Stimulated activated CD8-positive, alpha-beta memory T cell treated with anti-CD3 and anti-CD28 coated beads, Interleukin-2, amount 100 ng/mL, for 1 hour (primary cell): ENCODE data around the gene RHBDF2.
"Not testable (repeated sequence)": the region's sequence is repeated elsewhere in the genome, so short reads cannot be mapped to it uniquely, and the experiment has no call there.

Experiments
- DNase-seq, 2 donors: peaks; one replicate each; pipeline ENCODE4 v3.0.0-alpha.2; 2020; ENCODE audit warnings: low read depth in 2 of 2

Gene RHBDF2

GRCh38 chr17:76524598-76525512 lies 23.6 kb upstream of the RHBDF2 start:
- DNase-seq = no peak

- peak; percentile 64 to 70 for DNase-seq
These were observed 22.1 kb upstream of the RHBDF2 start for GRCh38 chr17:76523084-76524037.

GRCh38 chr17:76521683-76522082 lies 20.5 kb upstream of the RHBDF2 start:
- not testable (repeated sequence) for DNase-seq

GRCh38 chr17:76521262-76521661 lies 20.0 kb upstream of the RHBDF2 start:
- no peak for DNase-seq

GRCh38 chr17:76519048-76519966 lies 18.1 kb upstream of the RHBDF2 start:
- no peak for DNase-seq

- no peak for DNase-seq
These were observed 16.4 kb upstream of the RHBDF2 start for GRCh38 chr17:76517638-76518038.

- DNase-seq = peak; percentile 64 to 66
These were observed 14.2 kb upstream of the RHBDF2 start for GRCh38 chr17:76515274-76515949.

GRCh38 chr17:76514355-76514754 lies 13.1 kb upstream of the RHBDF2 start:
- not testable (repeated sequence) for DNase-seq

GRCh38 chr17:76513306-76513692 lies 12.1 kb upstream of the RHBDF2 start:
- DNase-seq = no peak

GRCh38 chr17:76512366-76513305 lies 11.4 kb upstream of the RHBDF2 start:
- DNase-seq = no peak

GRCh38 chr17:76511668-76512365 lies 10.6 kb upstream of the RHBDF2 start:
- no peak for DNase-seq

- DNase-seq = no peak
These were observed 9.6 kb upstream of the RHBDF2 start for GRCh38 chr17:76510831-76511244.

GRCh38 chr17:76508472-76509063 lies 7.3 kb upstream of the RHBDF2 start:
- not testable (repeated sequence) for DNase-seq

GRCh38 chr17:76506408-76507345 lies 5.5 kb upstream of the RHBDF2 start:
- peak; percentile 76 to 86 for DNase-seq

GRCh38 chr17:76504117-76504516 lies 2.9 kb upstream of the RHBDF2 start:
- no peak for DNase-seq

GRCh38 chr17:76502341-76503211 lies 1.4 kb upstream of the RHBDF2 start:
- no peak for DNase-seq
